ENCODE measurements around the gene NBEAL1. TPM values are rescaled to one million over a fixed set of nuclear protein-coding genes. Genes with fewer than 3 reads are reported as not detected.
"Not testable (repeated sequence)": the region's sequence is repeated elsewhere in the genome, so short reads cannot be mapped to it uniquely, and the experiment has no call there.

NBEAL1 gene
- total RNA-seq, 1 experiment from 2014 or later: 31.4 TPM

GRCh38 chr2:203185864-203186263 lies 171.2 kb downstream of the NBEAL1 start:
- Mint-ChIP-seq H3K27ac (ENCODE audit: unreplicated experiment) (no peak overlapping the region), H3K4me3 (ENCODE audit: low read depth, unreplicated experiment) (no peak overlapping the region), H3K9me3 (ENCODE audit: low read depth, unreplicated experiment) (no peaks in the 10 kb centered on the region), H3K36me3 (ENCODE audit: insufficient read depth, unreplicated experiment) (peaks cover 11% of the 10 kb centered on the region), H3K27me3 (ENCODE audit: unreplicated experiment) (no peaks in the 10 kb centered on the region), H3K4me1 (ENCODE audit: low read depth, unreplicated experiment) (peaks cover 16% of the 10 kb centered on the region)
- DNase-seq: no peak
- no peak for TF ChIP-seq CTCF (IDR thresholded peaks at IDR 0.05; ENCODE audit: unreplicated experiment)
- CTCF ChIA-PET: interaction anchor here (0.6 to 0.7 kb wide), 2 partner anchors 8 to 486 kb away, joined by 3 to 4 read pairs; no protein-coding TSS in a partner anchor
- intact Hi-C loops (cut with micrococcal nuclease; ENCODE audit: unreplicated experiment): no loop called here
- no TSS peak for BruUV-seq (replicated peaks)

GRCh38 chr2:203190547-203190946 lies 175.9 kb downstream of the NBEAL1 start:
- BruUV-seq (replicated peaks); DNase-seq; H3K27me3 Mint-ChIP-seq (ENCODE audit: unreplicated experiment); intact Hi-C loops (cut with micrococcal nuclease; ENCODE audit: unreplicated experiment); H3K9me3 Mint-ChIP-seq (ENCODE audit: low read depth, unreplicated experiment); H3K27ac Mint-ChIP-seq (ENCODE audit: unreplicated experiment); H3K4me3 Mint-ChIP-seq (ENCODE audit: low read depth, unreplicated experiment): not testable (repeated sequence)
- H3K4me1 Mint-ChIP-seq (ENCODE audit: low read depth, unreplicated experiment): peaks cover 15% of the 10 kb centered on the region
- CTCF ChIA-PET: interaction anchor here (0.7 kb wide), 1 partner anchor 577 kb away, joined by 3 read pairs; no protein-coding TSS in a partner anchor
- peaks cover 11% of the 10 kb centered on the region for H3K36me3 Mint-ChIP-seq (ENCODE audit: insufficient read depth, unreplicated experiment)

GRCh38 chr2:203191026-203191425 lies 176.4 kb downstream of the NBEAL1 start:
- H3K27ac Mint-ChIP-seq (ENCODE audit: unreplicated experiment); CTCF ChIA-PET; intact Hi-C loops (cut with micrococcal nuclease; ENCODE audit: unreplicated experiment); H3K4me1 Mint-ChIP-seq (ENCODE audit: low read depth, unreplicated experiment); H3K9me3 Mint-ChIP-seq (ENCODE audit: low read depth, unreplicated experiment); H3K27me3 Mint-ChIP-seq (ENCODE audit: unreplicated experiment); BruUV-seq (replicated peaks); H3K4me3 Mint-ChIP-seq (ENCODE audit: low read depth, unreplicated experiment); DNase-seq: not testable (repeated sequence)
- H3K36me3 Mint-ChIP-seq (ENCODE audit: insufficient read depth, unreplicated experiment): peaks cover 11% of the 10 kb centered on the region

GRCh38 chr2:203191961-203192360 lies 177.3 kb downstream of the NBEAL1 start:
- Mint-ChIP-seq H3K9me3 (ENCODE audit: low read depth, unreplicated experiment) (no peaks in the 10 kb centered on the region), H3K4me1 (ENCODE audit: low read depth, unreplicated experiment) (peaks cover 8% of the 10 kb centered on the region), H3K27ac (ENCODE audit: unreplicated experiment) (no peak overlapping the region), H3K27me3 (ENCODE audit: unreplicated experiment) (no peaks in the 10 kb centered on the region), H3K4me3 (ENCODE audit: low read depth, unreplicated experiment) (no peak overlapping the region), H3K36me3 (ENCODE audit: insufficient read depth, unreplicated experiment) (peaks cover 11% of the 10 kb centered on the region)
- TF ChIP-seq CTCF (IDR thresholded peaks at IDR 0.05; ENCODE audit: unreplicated experiment): no peak
- BruUV-seq (replicated peaks): no TSS peak
- intact Hi-C loops (cut with micrococcal nuclease; ENCODE audit: unreplicated experiment): no loop called here
- DNase-seq: no peak
- CTCF ChIA-PET: no interaction called here

GRCh38 chr2:203195331-203196036 lies 180.8 kb downstream of the NBEAL1 start:
- H3K27me3 Mint-ChIP-seq (ENCODE audit: unreplicated experiment): no peaks in the 10 kb centered on the region
- peaks cover under 1% of the 10 kb centered on the region for H3K4me1 Mint-ChIP-seq (ENCODE audit: low read depth, unreplicated experiment)
- H3K4me3 Mint-ChIP-seq (ENCODE audit: low read depth, unreplicated experiment): no peak overlapping the region
- no TSS peak for BruUV-seq (replicated peaks)
- no peak for TF ChIP-seq CTCF (IDR thresholded peaks at IDR 0.05; ENCODE audit: unreplicated experiment)
- H3K9me3 Mint-ChIP-seq (ENCODE audit: low read depth, unreplicated experiment): no peaks in the 10 kb centered on the region
- no peak overlapping the region for H3K27ac Mint-ChIP-seq (ENCODE audit: unreplicated experiment)
- H3K36me3 Mint-ChIP-seq (ENCODE audit: insufficient read depth, unreplicated experiment): peaks cover 13% of the 10 kb centered on the region
- CTCF ChIA-PET: no interaction called here
- intact Hi-C loops (cut with micrococcal nuclease; ENCODE audit: unreplicated experiment): no loop called here
- DNase-seq: no peak
